Transverse colon (tissue), 4 donors: ENCODE data around the gene AGPAT2. TPM values are rescaled to one million over a fixed set of nuclear protein-coding genes. Genes with fewer than 3 reads are reported as not detected.
A peak's percentile ranks its signal among the peaks of the same experiment; 100 is the strongest.

Source experiments
- DNase-seq: peaks from one replicate; pipeline ENCODE4 v3.0.0-alpha.2; 2019
- H3K27ac ChIP-seq, 4 donors: fragments of 200-600 bp; sonication (generic); 2 replicates each; pipeline ENCODE4 v1.5.1; 2016 to 2018; ENCODE audit warnings: inconsistent platforms in 4 of 4
- H3K27me3 ChIP-seq: fragments of 200-600 bp; sonication (generic); 2 replicates; pipeline ENCODE4 v1.5.1; 2017; ENCODE audit warnings: inconsistent platforms
- H3K36me3 ChIP-seq, 4 donors: fragments of 200-600 bp; sonication (generic); 2 replicates each; pipeline ENCODE4 v1.5.1; 2017 to 2019; ENCODE audit warnings: inconsistent platforms in 4 of 4
- H3K4me1 ChIP-seq, 4 donors: fragments of 200-600 bp; sonication (generic); 2 replicates each; pipeline ENCODE4 v1.5.1; 2017 to 2020; ENCODE audit warnings: inconsistent platforms in 4 of 4
- H3K4me3 ChIP-seq, 4 donors: fragments of 200-600 bp; sonication (generic); 1 replicate in 1 of 4; 2 replicates in 3 of 4; pipeline versions ENCODE4 v1.5.1 to v1.6.1; 2017 to 2019; ENCODE audit warnings: inconsistent platforms in 4 of 4
- H3K9me3 ChIP-seq, 2 donors: fragments of 200-600 bp; sonication (generic); 2 replicates each; pipeline ENCODE4 v1.5.1; 2017 to 2019; ENCODE audit warnings: inconsistent platforms in 2 of 2
- EP300 ChIP-seq: sonication (generic); formaldehyde crosslinking; IDR thresholded peaks from one replicate; pipeline ENCODE4 v1.6.1; 2017; ENCODE audit warnings: antibody characterized with exemption, low read depth
- POLR2A ChIP-seq: fragments of 450-650 bp; IDR thresholded peaks from one replicate; pipeline ENCODE4 v1.6.1; 2016; ENCODE audit warnings: antibody characterized with exemption, mild to moderate bottlenecking, moderate library complexity
- POLR2AphosphoS5 ChIP-seq, 3 donors: sonication (generic); formaldehyde crosslinking; IDR thresholded peaks; one replicate each; pipeline ENCODE4 v1.6.1; 2016; ENCODE audit warnings: antibody characterized with exemption in 3 of 3
- WGBS, 2 donors: methylation state at CpG; one replicate each; pipeline ENCODE4 v1.1.5; 2018; ENCODE audit warnings: low coverage in 1 of 2; 5-methylcytosine and 5-hydroxymethylcytosine counted together
- in situ Hi-C, 4 donors: fragments of 200-750 bp; cut with MboI; loops; one replicate each; pipeline versions ENCODE4 v1.15.0 to v1.15.1; 2017; ENCODE audit warnings: low sequenced_read_pairs in 3 of 4, low pct_ligation_motif_present in 1 of 4, low pct_unique_long_range_greater_than_20kb in 1 of 4
- intact Hi-C: fragments of 100-400 bp; cut with DNase I; formaldehyde crosslinking; loops from one replicate; pipeline ENCODE4 v1.15.1; 2023; ENCODE audit warnings: low total_unique reads
- total RNA-seq, 4 donors: library from RNA; depleted of rRNA; stranded (reverse); fragments of >200 nt; gene quantifications; one replicate each; pipeline ENCODE4 v1.1.0, GENCODE V29; 2016
- TF ChIP-seq, protein P1 (sequence below), 5 experiments: fragments of 200-600 bp in 3 of 5; fragments of 450-650 bp in 2 of 5; sonication (generic) in 3 of 5; IDR thresholded peaks; 1 replicate in 2 of 5; 2 replicates in 3 of 5; pipeline ENCODE4 v1.5.1; 2016 to 2017; ENCODE audit warnings: antibody characterized with exemption in 5 of 5, inconsistent platforms in 3 of 5, mild to moderate bottlenecking in 2 of 5, moderate library complexity in 1 of 5

AGPAT2 gene
- total RNA-seq, 4 donors from 2014 or later = 245 to 441 (median 290) TPM

DNA sequence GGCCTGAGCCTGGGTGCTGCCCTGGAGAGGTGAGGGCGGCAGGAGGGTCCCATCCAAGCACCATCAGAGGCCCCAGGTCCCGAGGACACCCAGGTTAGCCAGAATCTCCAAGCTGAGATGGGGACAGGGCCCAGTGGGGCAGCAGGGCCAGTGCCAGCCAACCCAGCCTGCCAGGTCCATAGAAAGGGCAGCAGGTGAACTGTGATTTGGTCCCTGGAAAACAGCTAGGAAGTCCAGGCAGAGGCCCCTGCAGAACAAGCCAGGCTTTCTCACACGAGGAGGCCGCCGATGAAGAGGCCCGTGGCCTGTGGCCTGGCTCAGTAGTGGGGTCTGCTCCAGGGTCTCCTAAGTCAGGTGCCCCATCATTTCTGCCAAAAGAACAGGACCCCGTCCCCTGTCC is 2.0 kb downstream of the AGPAT2 start:
- DNase-seq = no peak
- Histone ChIP-seq H3K4me1 (peaks cover 18 to 46% (median 31%) of the 10 kb centered on the region in 4 donors), H3K27ac (no peak overlapping the region), H3K4me3 (peak overlapping the region in 1 of 4 donors; percentile 70), H3K9me3 (no peaks in the 10 kb centered on the region), H3K36me3 (no peaks in the 10 kb centered on the region), H3K27me3 (no peaks in the 10 kb centered on the region)
- 88% methylated on average over 7 of the region's 7 CpGs; no CpG with 5 or more reads in 1 of the 2 donors for WGBS, 2 donors
- in situ Hi-C loops = no loop called here
- intact Hi-C loops = loop anchor here (5.0 kb wide), 1 partner anchor 42 kb away; no protein-coding TSS in a partner anchor
- TF ChIP-seq POLR2AphosphoS5 (IDR thresholded peaks at IDR 0.05) (no peak), POLR2A (no peak), EP300 (no peak)
- TF ChIP-seq, protein P1, sequence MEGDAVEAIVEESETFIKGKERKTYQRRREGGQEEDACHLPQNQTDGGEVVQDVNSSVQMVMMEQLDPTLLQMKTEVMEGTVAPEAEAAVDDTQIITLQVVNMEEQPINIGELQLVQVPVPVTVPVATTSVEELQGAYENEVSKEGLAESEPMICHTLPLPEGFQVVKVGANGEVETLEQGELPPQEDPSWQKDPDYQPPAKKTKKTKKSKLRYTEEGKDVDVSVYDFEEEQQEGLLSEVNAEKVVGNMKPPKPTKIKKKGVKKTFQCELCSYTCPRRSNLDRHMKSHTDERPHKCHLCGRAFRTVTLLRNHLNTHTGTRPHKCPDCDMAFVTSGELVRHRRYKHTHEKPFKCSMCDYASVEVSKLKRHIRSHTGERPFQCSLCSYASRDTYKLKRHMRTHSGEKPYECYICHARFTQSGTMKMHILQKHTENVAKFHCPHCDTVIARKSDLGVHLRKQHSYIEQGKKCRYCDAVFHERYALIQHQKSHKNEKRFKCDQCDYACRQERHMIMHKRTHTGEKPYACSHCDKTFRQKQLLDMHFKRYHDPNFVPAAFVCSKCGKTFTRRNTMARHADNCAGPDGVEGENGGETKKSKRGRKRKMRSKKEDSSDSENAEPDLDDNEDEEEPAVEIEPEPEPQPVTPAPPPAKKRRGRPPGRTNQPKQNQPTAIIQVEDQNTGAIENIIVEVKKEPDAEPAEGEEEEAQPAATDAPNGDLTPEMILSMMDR (IDR thresholded peaks at IDR 0.05) = no peak

DNA sequence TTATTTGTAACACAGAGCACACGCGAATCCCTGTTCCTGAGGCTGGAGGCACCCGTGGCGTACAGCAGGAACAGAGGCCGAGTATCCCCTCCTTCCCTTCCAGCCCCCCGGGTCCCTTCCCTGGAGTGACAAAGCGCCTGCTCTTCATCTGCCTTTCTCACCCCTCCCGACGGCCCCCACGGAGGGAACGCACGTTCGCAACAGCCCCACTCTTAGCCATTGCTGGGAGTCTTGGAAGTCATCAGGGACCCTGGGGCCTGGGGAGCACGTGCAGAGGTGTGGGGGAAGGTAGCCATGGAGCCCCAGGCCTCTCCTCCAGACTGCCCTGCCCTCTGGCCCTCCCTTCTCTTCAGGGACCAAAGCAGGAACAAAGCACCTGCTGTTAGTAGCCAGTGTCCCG is 2.5 kb downstream of the AGPAT2 start:
- H3K36me3 ChIP-seq = no peaks in the 10 kb centered on the region
- WGBS, 2 donors = 89% methylated on average over 15 of the region's 15 CpGs; no CpG with 5 or more reads in 1 of the 2 donors
- TF ChIP-seq POLR2A (no peak), POLR2AphosphoS5 (IDR thresholded peaks at IDR 0.05) (no peak), EP300 (no peak)
- TF ChIP-seq, protein P1 (IDR thresholded peaks at IDR 0.05) = no peak
- no peaks in the 10 kb centered on the region for H3K9me3 ChIP-seq
- intact Hi-C loops = loop anchor here (5.0 kb wide), 1 partner anchor 43 kb away; no protein-coding TSS in a partner anchor
- no peak overlapping the region for H3K27ac ChIP-seq
- in situ Hi-C loops = no loop called here
- H3K4me3 ChIP-seq = no peak overlapping the region
- DNase-seq = no peak
- peaks cover 18 to 44% (median 31%) of the 10 kb centered on the region in 4 donors for H3K4me1 ChIP-seq
- H3K27me3 ChIP-seq = no peaks in the 10 kb centered on the region

DNA sequence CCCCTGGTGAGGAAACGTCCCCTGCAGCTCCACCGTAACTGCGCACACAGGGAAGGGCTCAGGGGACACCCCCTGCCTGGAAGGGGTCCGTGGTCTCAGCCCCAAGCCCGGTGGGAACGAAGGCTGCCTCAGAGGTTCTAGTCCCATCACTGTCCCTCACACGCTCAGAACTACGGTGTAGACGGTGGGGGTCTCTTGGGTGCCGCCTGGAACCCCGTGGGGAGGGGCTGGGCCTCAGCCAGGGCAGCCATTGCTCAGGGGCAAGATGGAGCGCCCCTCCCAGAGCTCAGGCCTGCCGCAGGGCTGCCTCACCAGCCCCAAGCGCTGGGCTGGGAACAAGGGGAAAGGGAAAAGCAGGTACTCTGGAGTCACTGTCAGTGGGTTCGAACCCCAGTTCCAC is 2.9 kb downstream of the AGPAT2 start:
- H3K36me3 ChIP-seq = no peaks in the 10 kb centered on the region
- intact Hi-C loops (no loop called here), in situ Hi-C loops (no loop called here)
- TF ChIP-seq POLR2AphosphoS5 (IDR thresholded peaks at IDR 0.05) (no peak), EP300 (no peak), POLR2A (no peak)
- TF ChIP-seq, protein P1 (IDR thresholded peaks at IDR 0.05) = no peak
- H3K4me1 ChIP-seq = peaks cover 18 to 41% (median 31%) of the 10 kb centered on the region in 4 donors
- WGBS, 2 donors = 72 to 81% methylated on average over 6 to 15 of the region's 15 CpGs
- H3K27ac ChIP-seq = no peak overlapping the region
- H3K4me3 ChIP-seq = no peak overlapping the region
- H3K27me3 ChIP-seq = no peaks in the 10 kb centered on the region
- H3K9me3 ChIP-seq = no peaks in the 10 kb centered on the region
- no peak for DNase-seq

DNA sequence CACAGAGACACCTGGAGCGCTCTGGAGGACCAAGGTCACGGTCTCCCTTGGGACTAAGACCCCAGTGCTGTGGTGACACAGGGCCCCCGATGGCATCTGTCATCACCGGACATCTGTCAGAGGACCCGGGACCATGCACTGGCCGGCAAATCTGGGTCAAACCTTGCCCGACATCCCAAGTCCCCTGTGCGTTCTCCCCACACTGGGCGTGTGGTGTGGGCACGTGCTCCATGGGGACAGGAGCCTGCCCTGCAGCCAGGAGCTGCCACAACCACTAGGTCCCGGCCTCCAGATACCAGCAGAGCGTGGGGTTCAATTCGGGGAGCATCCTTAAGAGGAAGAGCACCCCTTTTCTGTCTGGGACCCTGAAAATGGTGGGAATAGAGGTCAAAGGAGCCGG is 3.5 kb downstream of the AGPAT2 start:
- WGBS, 2 donors = 89 to 100% methylated on average over 1 to 14 of the region's 14 CpGs
- intact Hi-C loops (no loop called here), in situ Hi-C loops (no loop called here)
- H3K9me3 ChIP-seq = no peaks in the 10 kb centered on the region
- no peaks in the 10 kb centered on the region for H3K36me3 ChIP-seq
- no peaks in the 10 kb centered on the region for H3K27me3 ChIP-seq
- H3K27ac ChIP-seq = no peak overlapping the region
- no peak overlapping the region for H3K4me3 ChIP-seq
- TF ChIP-seq EP300 (no peak), POLR2AphosphoS5 (IDR thresholded peaks at IDR 0.05) (no peak), POLR2A (no peak)
- TF ChIP-seq, protein P1 (IDR thresholded peaks at IDR 0.05) = no peak
- peaks cover 18 to 35% (median 31%) of the 10 kb centered on the region in 4 donors for H3K4me1 ChIP-seq
- DNase-seq = no peak
